Activated T-helper 2 cell treated with anti-CD3 and anti-CD28 coated beads, Interferon-gamma antibody, Interleukin-2, Interleukin-4, amounts not matched to agents 10 μg/mL and 5 μg/mL and 100 μg/mL, durations not matched to agents 14 hours and 24 hours and 36 hours (primary cell): ENCODE measurements around the gene KRTAP9-6. TPM values are rescaled to one million over a fixed set of nuclear protein-coding genes. Genes with fewer than 3 reads are reported as not detected.

Source experiments
- DNase-seq: peaks from one replicate; pipeline ENCODE4 v3.0.0; 2021; ENCODE audit warnings: low spot score
- H3K27ac Mint-ChIP-seq: one replicate; pipeline ENCODE4 v1.8.0; 2021; ENCODE audit warnings: mixed read lengths
- H3K27me3 Mint-ChIP-seq: one replicate; pipeline ENCODE4 v1.8.0; 2021; ENCODE audit warnings: low read depth, mixed read lengths
- H3K36me3 Mint-ChIP-seq: one replicate; pipeline ENCODE4 v1.8.0; 2021; ENCODE audit warnings: low read depth, mixed read lengths
- H3K4me1 Mint-ChIP-seq: one replicate; pipeline ENCODE4 v1.8.0; 2021; ENCODE audit warnings: low read depth, mixed read lengths
- H3K4me3 Mint-ChIP-seq: one replicate; pipeline ENCODE4 v1.8.0; 2021; ENCODE audit warnings: low read depth, mild to moderate bottlenecking, moderate library complexity, mixed read lengths
- H3K9me3 Mint-ChIP-seq: one replicate; pipeline ENCODE4 v1.8.0; 2021; ENCODE audit warnings: mixed read lengths
- intact Hi-C: fragments of 100-400 bp; cut with micrococcal nuclease; formaldehyde crosslinking; loops from one replicate; pipeline ENCODE4 v1.15.1; 2023
- total RNA-seq: library from RNA; stranded (reverse); gene quantifications from 2 replicates; pipeline ENCODE4 v1.2.3, GENCODE V29; 2022

KRTAP9-6 gene
- total RNA-seq, 1 donor from 2014 or later: not detected

DNA sequence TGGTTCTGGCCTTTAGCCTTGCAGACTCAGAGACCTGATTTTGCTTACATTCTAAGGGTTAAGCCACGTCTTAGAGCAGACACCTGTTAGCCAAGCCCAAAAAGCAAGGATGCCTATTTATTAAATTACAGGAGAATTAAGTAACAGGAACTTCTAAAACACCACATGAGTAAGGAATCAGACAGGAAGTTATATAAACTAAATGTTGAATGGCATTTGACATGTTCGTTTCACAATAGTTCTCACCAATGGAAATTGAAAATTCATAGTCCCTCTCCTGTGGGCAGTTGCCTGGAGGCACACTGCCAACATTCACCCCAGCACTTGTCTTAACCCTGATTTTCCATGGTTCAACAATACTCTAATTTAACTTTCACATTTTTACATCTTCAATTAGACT lies 19.4 kb downstream of the KRTAP9-6 start:
- no peak overlapping the region for H3K27ac Mint-ChIP-seq
- DNase-seq: no peak
- H3K27me3 Mint-ChIP-seq: peaks cover 5% of the 10 kb centered on the region
- intact Hi-C loops: no loop called here
- H3K36me3 Mint-ChIP-seq: no peaks in the 10 kb centered on the region
- no peak overlapping the region for H3K4me3 Mint-ChIP-seq
- H3K4me1 Mint-ChIP-seq: no peaks in the 10 kb centered on the region
- no peaks in the 10 kb centered on the region for H3K9me3 Mint-ChIP-seq

DNA sequence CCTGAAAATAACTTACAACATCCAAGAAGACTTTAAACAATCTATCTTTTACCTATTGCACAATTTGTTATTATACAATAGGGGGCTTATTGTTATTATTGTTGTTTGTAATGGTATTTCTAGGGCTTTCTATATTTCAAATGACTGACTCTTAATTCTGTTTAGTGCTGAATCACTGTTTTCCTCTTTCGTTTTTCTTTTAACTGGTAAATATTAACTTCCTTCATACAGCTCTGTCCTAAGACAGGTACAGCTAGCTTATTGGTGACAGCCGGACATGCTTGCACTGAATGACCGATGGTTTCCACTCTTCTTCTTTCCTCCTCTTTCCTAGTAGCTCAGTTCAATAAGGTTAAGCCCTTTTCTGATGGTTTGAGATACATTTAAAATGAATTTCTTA lies 21.9 kb downstream of the KRTAP9-6 start:
- H3K4me3 Mint-ChIP-seq: no peak overlapping the region
- H3K36me3 Mint-ChIP-seq: no peaks in the 10 kb centered on the region
- H3K4me1 Mint-ChIP-seq: no peaks in the 10 kb centered on the region
- H3K27ac Mint-ChIP-seq: no peak overlapping the region
- no peaks in the 10 kb centered on the region for H3K9me3 Mint-ChIP-seq
- no peak for DNase-seq
- H3K27me3 Mint-ChIP-seq: peaks cover 5% of the 10 kb centered on the region
- intact Hi-C loops: no loop called here

DNA sequence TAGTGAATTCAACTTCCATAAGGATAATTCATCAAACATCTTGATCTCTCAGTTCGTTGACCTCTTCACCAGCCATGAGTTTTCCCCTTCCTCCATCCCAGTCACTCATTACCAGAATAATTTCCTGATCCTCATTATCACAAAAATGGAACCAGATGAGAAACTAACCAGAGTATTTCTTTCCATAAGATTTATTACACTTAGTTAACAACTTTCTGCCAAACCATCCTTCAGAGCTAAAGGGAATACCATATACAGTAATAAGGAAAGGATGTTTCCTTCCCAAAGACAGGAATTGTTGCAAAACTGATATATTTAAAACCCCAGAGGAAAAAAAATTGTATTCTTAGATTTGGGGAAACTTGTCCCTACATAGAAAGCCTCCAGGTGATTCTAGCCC lies 28.8 kb downstream of the KRTAP9-6 start:
- no peaks in the 10 kb centered on the region for H3K9me3 Mint-ChIP-seq
- H3K4me1 Mint-ChIP-seq: no peaks in the 10 kb centered on the region
- no peak overlapping the region for H3K4me3 Mint-ChIP-seq
- intact Hi-C loops: no loop called here
- no peak for DNase-seq
- H3K36me3 Mint-ChIP-seq: no peaks in the 10 kb centered on the region
- H3K27ac Mint-ChIP-seq: no peak overlapping the region
- H3K27me3 Mint-ChIP-seq: peaks cover 4% of the 10 kb centered on the region

DNA sequence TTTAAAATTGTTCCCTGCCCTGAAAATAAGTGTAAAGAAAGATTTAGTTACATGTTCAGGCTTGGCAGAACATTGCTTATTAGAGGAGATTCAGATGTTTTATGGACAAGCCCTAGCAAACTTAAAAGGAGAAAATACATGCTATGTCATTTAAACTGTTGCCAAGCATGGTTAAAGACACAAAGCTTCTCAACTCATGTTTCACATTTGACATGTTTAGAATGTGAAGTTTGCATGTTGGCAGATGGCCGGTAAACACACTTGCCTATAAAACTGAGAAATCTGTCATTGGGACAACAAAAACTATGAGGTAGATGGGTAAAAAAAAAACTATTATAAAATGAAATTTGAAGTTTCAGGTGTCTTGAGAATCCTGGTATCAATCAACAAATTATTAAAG lies 31.7 kb downstream of the KRTAP9-6 start:
- no peaks in the 10 kb centered on the region for H3K4me1 Mint-ChIP-seq
- DNase-seq: no peak
- intact Hi-C loops: no loop called here
- H3K9me3 Mint-ChIP-seq: no peaks in the 10 kb centered on the region
- H3K27me3 Mint-ChIP-seq: peaks cover 6% of the 10 kb centered on the region
- no peak overlapping the region for H3K27ac Mint-ChIP-seq
- no peaks in the 10 kb centered on the region for H3K36me3 Mint-ChIP-seq
- H3K4me3 Mint-ChIP-seq: no peak overlapping the region

DNA sequence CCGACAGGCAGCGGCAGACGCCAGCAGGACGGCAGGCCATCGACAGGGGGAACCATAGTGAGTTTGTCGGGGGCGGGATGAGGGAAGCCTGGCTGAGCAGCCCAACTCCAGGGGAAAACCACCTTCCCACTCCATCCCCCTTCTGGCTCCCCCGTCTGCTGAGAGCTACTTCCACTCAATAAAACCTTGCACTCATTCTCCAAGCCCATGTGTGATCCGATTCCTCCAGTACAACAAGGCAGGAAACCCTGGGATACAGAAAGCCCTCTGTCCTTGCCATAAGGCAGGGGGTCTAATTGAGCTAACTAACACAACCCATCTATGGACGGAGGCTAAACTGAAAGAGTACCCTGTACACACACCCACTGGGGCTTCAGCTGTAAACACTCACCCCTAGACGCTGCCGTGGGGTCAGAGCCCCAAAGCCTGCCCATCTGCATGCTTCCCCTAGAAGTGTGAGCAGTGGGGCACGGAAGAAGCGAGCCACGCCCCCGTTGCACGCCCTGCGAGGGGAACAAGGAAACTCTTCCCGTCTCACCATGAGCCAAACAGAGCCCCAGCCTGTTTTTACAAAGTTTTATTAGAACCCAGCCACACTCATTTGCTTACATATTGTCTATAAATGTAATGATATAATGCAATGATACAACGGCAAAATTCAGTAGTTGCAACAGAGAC lies 33.4 kb downstream of the KRTAP9-6 start:
- H3K27me3 Mint-ChIP-seq: peaks cover 3% of the 10 kb centered on the region
- no peak overlapping the region for H3K27ac Mint-ChIP-seq
- no peaks in the 10 kb centered on the region for H3K4me1 Mint-ChIP-seq
- H3K36me3 Mint-ChIP-seq: no peaks in the 10 kb centered on the region
- intact Hi-C loops: no loop called here
- H3K4me3 Mint-ChIP-seq: no peak overlapping the region
- no peak for DNase-seq
- no peaks in the 10 kb centered on the region for H3K9me3 Mint-ChIP-seq

DNA sequence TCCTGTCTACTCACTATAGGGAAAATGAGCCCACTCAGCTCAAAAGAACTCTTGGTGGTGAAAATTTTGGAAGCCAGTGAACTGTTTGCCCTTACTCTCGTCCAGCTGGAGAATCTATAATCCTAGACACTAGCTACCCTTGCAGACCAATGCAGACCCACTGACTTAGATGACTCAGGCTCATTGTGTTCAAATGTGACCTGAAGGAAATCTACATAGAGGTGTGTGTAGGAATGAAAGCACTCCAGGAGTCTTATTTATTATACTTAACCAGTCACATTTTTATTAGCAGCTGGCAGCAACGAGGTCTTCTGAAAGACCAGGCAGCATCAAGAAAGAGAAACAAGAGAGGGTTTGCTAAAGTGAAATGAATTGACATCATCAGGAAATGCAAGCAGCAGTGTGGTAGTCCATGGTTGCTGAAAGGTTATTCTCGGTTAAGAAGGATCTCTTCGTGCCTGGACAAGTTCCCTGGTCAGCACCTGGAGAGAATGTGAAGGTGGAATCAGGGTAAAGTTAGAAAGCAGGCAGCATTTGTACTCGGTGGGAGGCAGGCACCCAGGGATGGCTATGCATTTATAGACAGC lies 36.1 kb downstream of the KRTAP9-6 start:
- Mint-ChIP-seq H3K9me3 (no peaks in the 10 kb centered on the region), H3K27me3 (peaks cover 2% of the 10 kb centered on the region), H3K4me3 (no peak overlapping the region), H3K36me3 (no peaks in the 10 kb centered on the region), H3K27ac (no peak overlapping the region), H3K4me1 (no peaks in the 10 kb centered on the region)
- intact Hi-C loops: no loop called here
- no peak for DNase-seq

DNA sequence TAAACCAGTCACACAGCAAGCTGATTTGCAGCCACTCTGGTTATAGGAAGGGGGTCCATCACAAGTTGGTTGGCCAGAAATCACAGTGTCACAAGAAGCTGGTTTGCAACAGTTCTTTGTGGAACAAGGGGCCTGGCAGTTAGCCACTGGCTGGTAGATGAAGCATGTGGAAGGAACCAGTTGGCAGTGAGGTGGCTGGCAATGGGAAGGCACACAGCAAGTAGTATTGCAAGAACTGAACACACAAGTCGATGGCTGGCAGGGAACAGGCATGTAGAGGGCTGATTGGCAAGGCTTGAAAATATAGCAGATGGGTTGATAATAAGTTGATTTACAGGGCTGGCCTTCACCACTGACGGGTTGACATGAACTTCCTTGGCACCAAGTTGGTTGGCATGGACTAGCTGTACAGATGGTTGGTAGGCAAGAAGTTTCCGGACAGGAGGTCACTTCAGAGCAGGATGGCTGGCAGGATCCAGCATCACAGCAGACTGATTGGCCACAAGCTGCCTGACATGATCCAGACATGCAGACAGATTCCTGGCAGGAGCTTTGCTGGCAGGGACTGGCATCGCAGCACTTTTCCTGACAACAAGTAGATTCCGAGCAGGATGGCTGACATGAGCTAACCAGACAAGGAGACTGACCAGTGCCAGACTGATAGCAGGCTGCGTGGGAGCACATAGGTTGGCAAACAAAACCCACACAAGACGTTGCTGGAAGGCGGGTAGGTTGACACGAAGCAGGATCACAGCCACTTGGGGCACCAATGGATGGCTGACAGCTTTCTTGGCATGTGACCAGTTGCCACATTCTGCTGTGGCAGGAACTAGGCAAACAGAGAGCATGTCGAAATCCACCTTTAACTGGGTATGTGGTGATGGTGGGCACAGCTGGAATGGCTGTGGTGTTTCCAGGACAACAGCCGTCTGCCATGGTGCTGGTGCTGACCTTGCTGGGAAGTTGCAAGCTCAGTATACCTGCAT lies 37.0 kb downstream of the KRTAP9-6 start, which contains the start of gene KRTAP29-1:
TSS of gene KRTAP29-1 (minus strand) at position 936 of the 986 bp plus-strand sequence. CDS start at position 936, 0 bp downstream.
- Mint-ChIP-seq H3K4me3 (no peak within 1 kb of the TSS), H3K27ac (no peak within 1 kb of the TSS)
- intact Hi-C loops: no loop called here

DNA sequence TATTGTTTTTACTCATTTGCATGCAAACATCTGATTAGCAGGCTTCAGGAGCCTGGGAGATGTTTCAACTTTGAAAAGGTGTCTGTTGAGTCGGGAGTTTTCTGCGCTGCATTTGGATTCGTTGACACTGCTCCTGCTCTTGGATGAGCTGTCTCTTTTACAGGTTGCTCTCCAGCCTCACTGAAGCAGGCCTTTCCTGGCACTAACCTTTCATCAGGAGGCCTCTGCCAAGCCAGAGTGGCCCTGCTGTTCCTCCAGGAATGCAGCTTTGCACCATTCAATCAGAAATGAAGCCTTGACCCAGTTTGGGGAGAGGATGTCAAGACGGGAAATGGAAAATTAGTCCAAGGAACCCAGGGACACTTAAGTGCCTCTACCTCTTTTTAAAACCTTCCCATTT lies 37.8 kb downstream of the KRTAP9-6 start:
- Mint-ChIP-seq H3K27me3 (peaks cover 2% of the 10 kb centered on the region), H3K36me3 (no peaks in the 10 kb centered on the region), H3K4me3 (no peak overlapping the region), H3K9me3 (no peaks in the 10 kb centered on the region), H3K27ac (no peak overlapping the region), H3K4me1 (peaks cover 4% of the 10 kb centered on the region)
- intact Hi-C loops: no loop called here
- no peak for DNase-seq

More for the DNA sequence above, 37.0 kb downstream of the KRTAP9-6 start, which contains the start of gene KRTAP29-1:
- Mint-ChIP-seq H3K36me3 (no peaks in the 10 kb centered on the region), H3K4me1 (no peaks in the 10 kb centered on the region), H3K27me3 (peaks cover 2% of the 10 kb centered on the region), H3K9me3 (no peaks in the 10 kb centered on the region)
- no peak for DNase-seq

DNA sequence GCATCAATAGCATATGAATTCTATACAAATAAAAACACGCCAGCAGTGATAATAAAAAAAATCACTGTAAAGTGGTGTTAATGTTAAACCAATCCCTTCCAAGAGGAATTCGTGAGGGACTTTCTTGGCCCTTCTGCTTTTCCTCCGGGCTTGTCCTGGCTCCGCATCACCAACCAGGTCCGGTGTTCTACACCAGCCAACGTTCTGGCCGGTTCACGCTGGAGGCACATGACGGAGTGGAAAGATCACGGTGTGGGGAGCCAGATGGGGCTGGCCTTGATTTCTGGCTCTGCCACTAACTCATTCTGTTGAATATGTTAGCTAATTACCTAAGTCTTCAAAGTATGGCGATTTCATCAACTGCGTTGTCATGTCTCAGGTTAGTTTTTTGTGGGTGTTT lies 38.9 kb downstream of the KRTAP9-6 start:
- intact Hi-C loops: no loop called here
- DNase-seq: no peak
- Mint-ChIP-seq H3K27ac (no peak overlapping the region), H3K27me3 (peaks cover 2% of the 10 kb centered on the region), H3K4me3 (no peak overlapping the region), H3K9me3 (no peaks in the 10 kb centered on the region), H3K4me1 (peaks cover 15% of the 10 kb centered on the region), H3K36me3 (no peaks in the 10 kb centered on the region)

DNA sequence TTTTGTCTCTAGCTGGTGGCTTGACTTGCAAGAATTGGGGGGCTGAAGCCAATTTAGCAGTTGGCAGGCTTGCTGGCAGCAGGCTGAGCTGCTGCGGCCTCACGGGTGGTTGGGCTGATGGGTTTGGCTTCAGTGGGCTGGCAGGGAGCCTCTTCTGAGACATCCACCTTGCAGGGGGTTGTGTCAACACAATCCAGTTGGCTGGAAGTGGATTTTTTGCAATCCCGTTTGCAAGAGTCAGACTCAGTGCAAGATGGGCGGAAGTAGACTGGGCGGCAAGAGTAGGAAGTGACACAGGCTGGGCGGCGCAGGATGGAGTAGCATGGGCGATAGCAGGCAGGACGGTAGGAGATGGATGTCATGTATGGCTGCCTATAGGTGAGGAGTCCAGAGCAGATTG lies 42.5 kb downstream of the KRTAP9-6 start:
- Mint-ChIP-seq H3K4me3 (no peak overlapping the region), H3K4me1 (peaks cover 24% of the 10 kb centered on the region), H3K27ac (no peak overlapping the region), H3K36me3 (no peaks in the 10 kb centered on the region), H3K9me3 (no peaks in the 10 kb centered on the region), H3K27me3 (no peaks in the 10 kb centered on the region)
- DNase-seq: no peak
- intact Hi-C loops: no loop called here

DNA sequence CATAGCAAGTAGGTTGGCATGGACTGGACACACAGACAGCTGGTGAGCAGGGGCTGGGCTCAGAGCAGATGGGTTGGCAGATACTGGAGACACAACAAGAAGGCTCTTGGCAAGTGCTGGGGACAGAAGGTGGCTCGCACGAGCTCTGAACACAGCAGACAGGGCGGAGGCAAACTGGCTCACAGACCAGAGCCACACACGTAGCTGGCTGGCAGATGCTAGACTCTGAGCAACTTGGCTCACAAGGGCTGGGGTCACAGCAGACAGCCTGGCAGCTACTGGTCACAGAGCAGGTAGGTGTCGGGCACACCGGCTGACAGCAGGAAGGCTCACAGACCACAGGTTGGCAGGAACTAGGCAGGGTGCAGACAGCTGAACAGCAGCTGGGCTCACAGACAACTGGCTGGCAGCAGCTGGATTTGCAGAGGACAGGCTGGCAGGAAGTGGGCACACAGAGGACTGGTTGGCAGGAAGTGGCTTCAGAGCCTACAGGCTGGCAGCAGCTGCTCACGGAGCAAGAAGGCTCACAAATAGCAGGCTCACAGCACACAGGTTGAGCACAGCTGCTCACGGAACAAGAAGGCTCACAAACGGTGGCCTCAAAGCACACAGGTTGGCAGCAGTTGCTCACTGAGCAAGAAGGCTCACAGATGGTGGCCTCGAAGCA lies 43.2 kb downstream of the KRTAP9-6 start:
- peaks cover 1% of the 10 kb centered on the region for H3K27me3 Mint-ChIP-seq
- H3K4me3 Mint-ChIP-seq: no peak overlapping the region
- H3K27ac Mint-ChIP-seq: peak overlapping the region; percentile 9
- peak; percentile 30 for DNase-seq
- intact Hi-C loops: no loop called here
- H3K36me3 Mint-ChIP-seq: no peaks in the 10 kb centered on the region
- H3K4me1 Mint-ChIP-seq: peaks cover 24% of the 10 kb centered on the region
- no peaks in the 10 kb centered on the region for H3K9me3 Mint-ChIP-seq

DNA sequence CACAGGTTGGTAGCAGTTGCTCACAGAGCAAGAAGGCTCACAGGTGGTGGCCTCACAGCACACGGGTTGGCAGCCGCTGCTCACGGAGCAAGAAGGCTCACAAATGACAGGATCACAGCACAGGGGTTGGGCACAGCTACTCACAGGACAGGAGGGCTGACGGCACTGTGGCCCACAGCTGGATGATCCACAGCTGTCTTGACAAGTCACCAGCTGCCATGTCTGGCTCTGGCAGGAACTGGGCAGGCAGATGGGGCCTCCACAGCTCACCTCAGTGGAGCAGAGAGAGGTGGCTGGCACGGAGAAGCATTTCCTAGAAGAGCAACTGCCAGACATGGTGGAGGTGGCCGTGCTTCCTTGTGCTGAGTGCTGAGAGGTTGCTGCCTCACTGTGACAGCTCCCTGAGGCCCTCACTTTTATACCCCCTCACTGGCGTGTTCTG lies 43.8 kb downstream of the KRTAP9-6 start, which contains the start of gene KRTAP16-1:
TSS of gene KRTAP16-1 (minus strand) at position 392 of the 442 bp plus-strand sequence. CDS start at position 336, 56 bp downstream.
- Mint-ChIP-seq H3K4me3 (no peak within 1 kb of the TSS), H3K27ac (peak within 1 kb of the TSS; percentile 9), H3K27me3 (peaks cover 2% of the 10 kb centered on the region), H3K36me3 (no peaks in the 10 kb centered on the region), H3K9me3 (no peaks in the 10 kb centered on the region), H3K4me1 (peaks cover 24% of the 10 kb centered on the region)
- DNase-seq: no peak
- intact Hi-C loops: no loop called here
